K562 (cell line): ENCODE measurements around the gene TXLNG.

ENCODE experiments used
- CEBPG ChIP-seq, 3 experiments: fragments of 200-800 bp in 1 of 3; sonication (Bioruptor generic) in 1 of 3; sonication (generic) in 1 of 3; formaldehyde crosslinking in 1 of 3; IDR thresholded peaks in 2 of 3; conservative IDR thresholded peaks in 1 of 3; 2 replicates each; pipeline versions ENCODE4 v1.6.1 to v1.8.0; 2016 to 2022; ENCODE audit warnings: missing compliant biosample characterization in 2 of 3, missing genetic modification characterization in 2 of 3, mild to moderate bottlenecking in 1 of 3, missing genetic modification reagents in 1 of 3
- JUNB ChIP-seq: fragments of 450-650 bp; formaldehyde crosslinking; conservative IDR thresholded peaks from 2 replicates; pipeline ENCODE4 v1.4.0; 2020; ENCODE audit warnings: mild to moderate bottlenecking
- PHF21A ChIP-seq: fragments of 450-650 bp; IDR thresholded peaks from 2 replicates; pipeline ENCODE4 v1.6.1; 2017; ENCODE audit warnings: low read depth, borderline replicate concordance
- RCOR1 ChIP-seq, 2 experiments: IDR thresholded peaks; 2 replicates each; pipeline ENCODE4 v1.6.1; 2012; ENCODE audit warnings: low read depth in 2 of 2, low read length in 2 of 2, borderline replicate concordance in 1 of 2, improper control_type of control experiment in 1 of 2
- RHOXF2B ChIP-seq: fragments of 250-450 bp; sonication (Bioruptor Pico); conservative IDR thresholded peaks from 2 replicates; pipeline ENCODE4 v1.5.1; 2021
- SMARCC2 ChIP-seq: fragments of 450-650 bp; IDR thresholded peaks from 2 replicates; pipeline ENCODE4 v1.6.1; 2017; ENCODE audit warnings: antibody characterized with exemption, moderate library complexity, mild to moderate bottlenecking, low read depth
- ZNF239 ChIP-seq: fragments of 250-450 bp; sonication (Bioruptor Pico); IDR thresholded peaks from 2 replicates; pipeline ENCODE4 v1.4.0; 2020; ENCODE audit warnings: mild to moderate bottlenecking
- ZNF512 ChIP-seq: IDR thresholded peaks from 2 replicates; pipeline ENCODE4 v1.6.1; 2016; ENCODE audit warnings: missing genetic modification characterization, missing compliant biosample characterization

DNA sequence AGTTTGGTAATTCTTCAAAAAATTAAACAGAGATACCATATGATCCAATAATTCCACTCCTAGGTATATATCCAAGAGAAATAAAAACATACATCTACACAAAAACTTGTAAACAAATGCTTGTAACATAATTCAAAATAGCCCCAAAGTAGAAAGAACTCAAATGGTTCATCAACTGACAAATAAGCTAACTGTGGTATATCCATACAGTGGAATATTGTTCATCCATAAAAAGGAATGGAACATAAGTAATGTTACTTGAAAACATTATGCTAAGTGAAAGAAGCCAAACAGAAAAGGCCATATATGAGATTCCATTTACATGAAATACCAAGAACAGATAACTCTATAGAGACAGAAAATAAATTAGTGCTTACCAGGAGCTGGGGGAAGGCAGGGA, 70.5 kb downstream of the TXLNG start:
- TF ChIP-seq PHF21A (no peak), RCOR1 (IDR thresholded peaks at IDR 0.05; ENCODE audit: borderline replicate concordance in 1 of 2, low read depth in 2 of 2, low read length in 2 of 2) (no peak), RHOXF2B (CRISPR knock-in tag) (no peak), SMARCC2 (no peak), ZNF239 (CRISPR knock-in tag) (no peak), JUNB (CRISPR knock-in tag) (no peak), ZNF512 (no peak), CEBPG (CRISPR knock-in tag; IDR thresholded peaks at IDR 0.05) (no peak), CEBPG (tag; conservative IDR thresholded peaks at IDR 0.05 in 1 of 2, IDR thresholded peaks at IDR 0.05 in 1 of 2) (no peak)
